Measurements from ENCODE around the gene SMYD3. TPM values are rescaled to one million over a fixed set of nuclear protein-coding genes. Genes with fewer than 3 reads are reported as not detected.

Gene SMYD3
- total and polyA plus RNA-seq, 10 of the 15 experiments (the other 5 are each of a cell fraction or from before 2014, with no cell fraction given): 18.3 to 54.0 (median 24.8) TPM

DNA sequence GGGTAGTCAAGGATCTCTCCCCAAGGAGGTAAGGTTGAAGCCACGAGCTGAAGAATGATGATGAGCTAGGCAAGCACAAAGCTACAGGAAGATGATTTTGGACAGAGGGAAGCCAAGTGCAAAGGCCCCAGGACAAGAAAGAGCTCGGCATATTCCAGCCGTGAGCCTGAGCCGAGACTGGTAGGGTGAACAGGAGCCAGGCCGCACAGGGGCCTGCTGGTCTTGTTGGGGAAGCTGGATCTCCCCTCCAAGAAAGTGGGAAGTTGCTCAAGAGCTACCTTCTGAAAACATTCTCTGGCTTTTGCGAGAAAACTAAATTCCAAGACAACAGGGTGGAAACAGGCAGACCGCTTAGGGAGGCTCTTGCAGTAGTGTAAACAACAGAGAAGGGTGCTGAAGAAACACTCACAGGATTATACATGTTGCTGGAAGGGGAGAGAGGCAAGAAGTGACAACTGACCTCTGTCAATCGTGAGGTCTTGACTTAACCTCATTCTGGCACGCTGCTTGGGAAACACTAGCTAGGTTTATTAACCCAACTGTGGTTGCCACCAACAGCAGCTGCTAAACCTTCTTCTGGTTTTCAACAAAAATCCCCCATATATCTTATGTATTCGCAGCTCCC is 625.2 kb downstream of the SMYD3 start:
- TF ChIP-seq NR2F1 (conservative IDR thresholded peaks at IDR 0.05) (0 out of 2 replicates have a peak, but pooled peaks have one; percentile 17), NRF1 (conservative IDR thresholded peaks at IDR 0.05; ENCODE audit: low read depth, low read length) (no peak), PAX5 (IDR thresholded peaks at IDR 0.05; ENCODE audit: borderline replicate concordance, low read depth, low read length) (no peak)
- TF ChIP-seq, protein P1, sequence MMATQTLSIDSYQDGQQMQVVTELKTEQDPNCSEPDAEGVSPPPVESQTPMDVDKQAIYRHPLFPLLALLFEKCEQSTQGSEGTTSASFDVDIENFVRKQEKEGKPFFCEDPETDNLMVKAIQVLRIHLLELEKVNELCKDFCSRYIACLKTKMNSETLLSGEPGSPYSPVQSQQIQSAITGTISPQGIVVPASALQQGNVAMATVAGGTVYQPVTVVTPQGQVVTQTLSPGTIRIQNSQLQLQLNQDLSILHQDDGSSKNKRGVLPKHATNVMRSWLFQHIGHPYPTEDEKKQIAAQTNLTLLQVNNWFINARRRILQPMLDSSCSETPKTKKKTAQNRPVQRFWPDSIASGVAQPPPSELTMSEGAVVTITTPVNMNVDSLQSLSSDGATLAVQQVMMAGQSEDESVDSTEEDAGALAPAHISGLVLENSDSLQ (IDR thresholded peaks at IDR 0.05): peak; percentile 22; the same call in 1 of the 2 replicates
- Histone ChIP-seq H3K9ac (ENCODE audit: control insufficient read depth, insufficient read depth, low read length) (no peak overlapping the region), H3K27ac (ENCODE audit: control insufficient read depth, insufficient read depth) (no peak overlapping the region), H3K36me3 (ENCODE audit: control insufficient read depth in 2 of 2, insufficient read depth in 2 of 2, low read length in 1 of 2) (no peaks in the 10 kb centered on the region), H2AFZ (ENCODE audit: control insufficient read depth, low read depth, low read length) (no peak overlapping the region), H4K20me1 (ENCODE audit: control insufficient read depth, insufficient read depth) (no peaks in the 10 kb centered on the region), H3K79me2 (ENCODE audit: control insufficient read depth, insufficient read depth, low read length) (no peaks in the 10 kb centered on the region), H3K4me1 (ENCODE audit: control insufficient read depth, insufficient read depth, low read length) (no peaks in the 10 kb centered on the region), H3K4me2 (ENCODE audit: control insufficient read depth, insufficient read depth) (no peak overlapping the region), H3K27me3 (replicated peaks in 1 of 2; ENCODE audit: control insufficient read depth in 2 of 2, insufficient read depth in 2 of 2, low read length in 1 of 2) (no peaks in the 10 kb centered on the region), H3K4me3 (no peak overlapping the region), H3K9me3 (replicated peaks; ENCODE audit: control insufficient read depth, insufficient read depth, low read length) (no peaks in the 10 kb centered on the region; the same call in 2 of the 3 replicates)
- ATAC-seq (no peak), DNase-seq (ENCODE audit: low read depth, low spot score) (no peak), FAIRE-seq (no peak)
- RAD21 ChIA-PET (ENCODE audit: unreplicated experiment): interaction anchor here (0.8 kb wide), 1 partner anchor 109 kb away, joined by 3 read pairs; no protein-coding TSS in a partner anchor
- WGBS (ENCODE audit: insufficient coverage, insufficient replicate concordance, low lambda C conversion rate, missing lambda C conversion rate): 67% methylated on average over 10 of the region's 10 CpGs
- in situ Hi-C loops (cut with MboI) (no loop called here), intact Hi-C loops (cut with micrococcal nuclease; ENCODE audit: unreplicated experiment) (loop anchor here (10.0 kb wide), 1 partner anchor 573 kb away; no protein-coding TSS in a partner anchor)
- no TSS peak for BruUV-seq (replicated peaks)
- CTCF ChIA-PET: interaction anchor here (0.8 to 1.8 kb wide), 3 partner anchors 10 to 130 kb away, joined by 3 to 5 read pairs (median 3); no protein-coding TSS in a partner anchor
- POLR2A ChIA-PET: no interaction called here
- SMC1A ChIA-PET (ENCODE audit: uncharacterized antibody, unreplicated experiment): interaction anchor here (0.9 to 1.8 kb wide), 7 partner anchors 8 to 116 kb away, joined by 3 to 5 read pairs (median 4); no protein-coding TSS in a partner anchor
